ENCODE measurements around the gene SEL1L2.

- TF ChIP-seq EP300 (IDR thresholded peaks at IDR 0.05) (no peak), CTCF (IDR thresholded peaks at IDR 0.05) (no peak), POLR2A (IDR thresholded peaks at IDR 0.05; ENCODE audit: low read depth) (no peak)
Observed at GRCh38 chr20:13891575-13891974, 98.8 kb downstream of the SEL1L2 start.
